Kidney epithelial cell (primary cell): ENCODE results near the gene NT5DC4. TPM values are rescaled to one million over a fixed set of nuclear protein-coding genes. Genes with fewer than 3 reads are reported as not detected.

Experiments
- DNase-seq: peaks from one replicate; pipeline ENCODE4 v3.0.0-alpha.2; 2010; ENCODE audit warnings: low read depth
- H3K27me3 ChIP-seq: 2 replicates; pipeline ENCODE4 v1.6.0; 2011; ENCODE audit warnings: low read length; ENCODE audit not compliant: control insufficient read depth, insufficient read depth
- H3K36me3 ChIP-seq: 2 replicates; pipeline ENCODE4 v1.5.1; 2011; ENCODE audit warnings: low read length; ENCODE audit not compliant: control insufficient read depth, insufficient read depth
- H3K4me3 ChIP-seq: 2 replicates; pipeline ENCODE4 v1.5.1; 2011; ENCODE audit warnings: low read depth, mild to moderate bottlenecking, control low read depth, low read length
- CTCF ChIP-seq: IDR thresholded peaks from 2 replicates; pipeline ENCODE4 v1.5.1; 2011; ENCODE audit warnings: mild to moderate bottlenecking, moderate library complexity, low read length, control low read depth, inconsistent platforms; ENCODE audit not compliant: insufficient read depth, poor library complexity, severe bottlenecking
- total RNA-seq: library from RNA; depleted of rRNA; stranded (reverse); fragments of >200 nt; gene quantifications from 2 replicates; pipeline ENCODE4 v1.2.3, GENCODE V29; 2015

Gene NT5DC4
- total RNA-seq, 1 donor from 2014 or later: not detected

DNA sequence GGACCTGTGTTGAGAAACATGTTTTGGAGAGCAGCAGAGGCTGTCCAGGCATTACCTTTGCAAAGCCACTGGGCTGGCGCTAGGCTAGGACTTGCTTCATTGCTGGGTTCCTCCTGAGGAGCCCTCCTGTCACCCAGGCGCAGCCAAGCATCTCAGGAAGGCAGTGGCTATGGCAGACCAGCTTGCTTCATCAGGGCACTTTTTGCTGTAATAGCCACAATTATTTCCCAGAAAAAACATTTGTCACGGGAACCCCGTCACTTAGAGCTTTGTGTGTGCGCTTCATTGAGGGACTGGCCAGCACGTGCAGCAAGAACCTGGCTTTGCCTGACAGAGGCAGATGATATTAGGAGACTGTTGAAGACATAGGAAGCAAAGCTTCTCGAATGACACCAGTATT, 38.7 kb upstream of the NT5DC4 start:
- TF ChIP-seq CTCF: no peak
- no peak overlapping the region for H3K4me3 ChIP-seq
- H3K36me3 ChIP-seq: no peaks in the 10 kb centered on the region
- no peaks in the 10 kb centered on the region for H3K27me3 ChIP-seq
- DNase-seq: no peak

DNA sequence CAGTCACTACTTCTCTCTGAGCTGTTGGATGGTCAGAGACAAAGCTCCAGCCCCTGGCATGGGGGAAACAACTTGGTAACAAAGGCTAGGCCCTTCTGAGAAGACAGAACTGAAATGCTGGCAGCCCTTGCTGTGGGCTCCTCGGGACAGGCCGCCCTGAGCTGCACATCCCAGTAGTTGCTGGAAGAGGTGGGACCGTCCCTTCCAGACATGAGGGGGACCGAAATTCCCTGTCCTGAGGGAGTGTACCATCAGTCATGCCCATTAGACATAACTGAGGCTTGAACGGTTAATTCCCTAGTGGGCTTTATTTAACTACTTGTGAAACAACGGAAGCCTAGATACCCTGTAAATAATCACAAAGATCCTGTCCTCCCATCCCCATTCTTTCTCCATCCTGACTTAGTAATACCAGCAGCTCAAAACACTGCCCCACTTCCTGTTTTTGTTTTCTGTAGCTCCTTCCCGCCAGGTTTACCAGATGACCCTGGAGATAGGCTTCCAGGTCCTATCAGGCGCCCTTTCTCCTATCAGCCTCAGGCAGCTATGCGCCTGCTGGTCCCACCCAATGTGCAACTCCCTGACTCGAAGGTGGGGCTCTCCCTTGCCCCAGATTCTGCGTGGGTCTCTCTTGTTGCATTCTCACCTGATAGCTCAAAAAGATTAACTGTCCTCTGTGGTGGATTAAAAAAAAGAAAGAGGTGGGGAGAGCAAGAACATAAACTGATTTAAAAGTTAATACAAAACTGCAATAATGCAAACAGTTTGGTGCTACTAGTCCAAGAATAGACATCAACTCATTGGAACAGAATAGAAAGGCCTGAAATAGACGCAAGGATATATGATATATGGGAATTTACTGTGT, 37.0 kb upstream of the NT5DC4 start:
- no peaks in the 10 kb centered on the region for H3K27me3 ChIP-seq
- H3K4me3 ChIP-seq: no peak overlapping the region
- no peak for TF ChIP-seq CTCF
- no peaks in the 10 kb centered on the region for H3K36me3 ChIP-seq
- DNase-seq: no peak

DNA sequence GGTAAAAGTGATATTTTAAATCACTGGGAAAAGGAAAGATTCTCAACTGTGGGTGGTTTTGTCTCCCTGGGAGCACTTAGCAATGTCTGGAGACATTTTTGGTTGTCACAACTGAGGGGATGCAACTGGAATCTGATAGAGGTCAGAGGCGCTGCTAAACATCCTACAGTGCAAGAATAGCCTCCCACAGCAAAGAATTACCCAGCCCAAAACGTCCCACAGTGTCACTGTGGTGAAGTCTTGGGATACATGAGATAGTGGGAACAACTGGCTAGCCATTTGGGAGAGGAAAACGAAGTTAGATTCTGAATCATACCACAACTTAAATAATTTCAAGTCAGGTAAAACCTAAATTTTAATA, 36.4 kb upstream of the NT5DC4 start:
- no peak for DNase-seq
- no peak for TF ChIP-seq CTCF

DNA sequence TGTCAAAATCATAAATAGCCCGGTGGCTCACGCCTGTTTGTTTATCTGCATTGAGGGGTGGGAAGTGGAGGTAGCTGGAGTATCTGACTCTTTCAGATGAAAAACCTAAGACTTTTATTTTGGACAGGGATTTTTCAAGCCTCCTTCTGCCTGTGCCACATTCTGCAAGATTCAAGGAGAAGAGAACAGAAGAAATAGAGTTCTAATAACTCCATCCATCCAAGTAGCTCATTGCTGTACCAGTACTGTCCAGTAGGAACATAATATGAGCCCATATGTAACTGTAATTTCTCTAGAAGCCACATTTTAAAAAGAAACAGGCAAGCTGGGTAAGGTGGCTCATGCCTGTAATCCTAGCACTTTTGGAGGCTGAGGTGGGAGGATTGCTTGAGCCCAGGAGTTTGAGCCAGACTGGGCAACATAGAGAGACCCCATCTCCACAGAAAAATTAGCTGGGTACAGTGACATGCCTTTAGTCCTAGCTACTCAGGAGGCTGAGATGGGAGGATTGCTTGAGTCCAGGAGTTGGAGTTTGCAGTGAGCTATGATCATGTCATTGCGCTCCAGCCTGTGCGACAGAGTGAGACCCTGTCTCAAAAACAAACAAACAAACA, 35.4 kb upstream of the NT5DC4 start:
- no peak overlapping the region for H3K4me3 ChIP-seq
- no peak for DNase-seq
- no peak for TF ChIP-seq CTCF
- no peaks in the 10 kb centered on the region for H3K36me3 ChIP-seq
- H3K27me3 ChIP-seq: no peaks in the 10 kb centered on the region

More for the DNA sequence above, 36.4 kb upstream of the NT5DC4 start:
- H3K27me3 ChIP-seq: no peaks in the 10 kb centered on the region
- H3K36me3 ChIP-seq: no peaks in the 10 kb centered on the region
- no peak overlapping the region for H3K4me3 ChIP-seq

- no peaks in the 10 kb centered on the region for H3K36me3 ChIP-seq
- H3K4me3 ChIP-seq: no peak overlapping the region
- no peaks in the 10 kb centered on the region for H3K27me3 ChIP-seq
- no peak for DNase-seq
- no peak for TF ChIP-seq CTCF
Observed at GRCh38 chr2:112686348-112687217, 34.2 kb upstream of the NT5DC4 start.
